Activated CD4-positive, CD25-positive, alpha-beta regulatory T cell treated with anti-CD3 and anti-CD28 coated beads, Interleukin-2, amount 50 U/mL, for 16 hours (primary cell): ENCODE measurements around the gene KIRREL3.

ENCODE experiments used
- DNase-seq: peaks from one replicate; pipeline ENCODE4 v3.0.0-alpha.2; 2020; ENCODE audit warnings: low read depth, low spot score

The KIRREL3 gene

GRCh38 chr11:126790550-126791081 lies 210.0 kb downstream of the KIRREL3 start:
- no peak for DNase-seq

- DNase-seq: no peak
Observed at GRCh38 chr11:126782810-126783209, 217.8 kb downstream of the KIRREL3 start.

GRCh38 chr11:126781942-126782341 lies 218.6 kb downstream of the KIRREL3 start:
- no peak for DNase-seq

GRCh38 chr11:126776119-126776518 lies 224.5 kb downstream of the KIRREL3 start:
- DNase-seq: no peak

- no peak for DNase-seq
Observed at GRCh38 chr11:126772267-126772666, 228.3 kb downstream of the KIRREL3 start.

- no peak for DNase-seq
Observed at GRCh38 chr11:126768702-126769101, 231.9 kb downstream of the KIRREL3 start.

GRCh38 chr11:126766440-126766839 lies 234.1 kb downstream of the KIRREL3 start:
- DNase-seq: no peak

- DNase-seq: no peak
Observed at GRCh38 chr11:126765196-126765595, 235.4 kb downstream of the KIRREL3 start.

GRCh38 chr11:126764231-126764630 lies 236.3 kb downstream of the KIRREL3 start:
- no peak for DNase-seq

- DNase-seq: no peak
Observed at GRCh38 chr11:126756855-126757254, 243.7 kb downstream of the KIRREL3 start.

- DNase-seq: no peak
Observed at GRCh38 chr11:126756421-126756820, 244.1 kb downstream of the KIRREL3 start.

GRCh38 chr11:126755526-126755925 lies 245.0 kb downstream of the KIRREL3 start:
- no peak for DNase-seq

GRCh38 chr11:126754591-126755426 lies 245.8 kb downstream of the KIRREL3 start:
- DNase-seq: no peak

- no peak for DNase-seq
Observed at GRCh38 chr11:126753990-126754389, 246.6 kb downstream of the KIRREL3 start.

- DNase-seq: no peak
Observed at GRCh38 chr11:126751242-126751641, 249.3 kb downstream of the KIRREL3 start.

- DNase-seq: no peak
Observed at GRCh38 chr11:126748793-126749192, 251.8 kb downstream of the KIRREL3 start.

GRCh38 chr11:126748100-126748791 lies 252.3 kb downstream of the KIRREL3 start:
- DNase-seq: no peak

GRCh38 chr11:126747315-126747714 lies 253.3 kb downstream of the KIRREL3 start:
- no peak for DNase-seq

GRCh38 chr11:126746443-126746842 lies 254.1 kb downstream of the KIRREL3 start:
- DNase-seq: no peak

GRCh38 chr11:126744699-126745098 lies 255.9 kb downstream of the KIRREL3 start:
- no peak for DNase-seq

- DNase-seq: no peak
Observed at GRCh38 chr11:126743628-126744027, 256.9 kb downstream of the KIRREL3 start.

- no peak for DNase-seq
Observed at GRCh38 chr11:126742582-126742981, 258.0 kb downstream of the KIRREL3 start.

GRCh38 chr11:126740846-126741245 lies 259.7 kb downstream of the KIRREL3 start:
- no peak for DNase-seq
